ENCODE measurements around the gene PAPSS2.

PAPSS2 gene

GRCh38 chr10:87753995-87754866 lies 94.6 kb downstream of the PAPSS2 start:
- DNase-seq, result no peak

GRCh38 chr10:87757685-87758084 lies 98.0 kb downstream of the PAPSS2 start:
- DNase-seq, result no peak

- no peak for DNase-seq
Observed at GRCh38 chr10:87759551-87759950, 99.9 kb downstream of the PAPSS2 start.

- no peak for DNase-seq
Observed at GRCh38 chr10:87760195-87760905, 100.7 kb downstream of the PAPSS2 start.

- DNase-seq, result no peak
Observed at GRCh38 chr10:87761153-87761552, 101.5 kb downstream of the PAPSS2 start.

GRCh38 chr10:87761892-87762291 lies 102.2 kb downstream of the PAPSS2 start:
- no peak for DNase-seq

GRCh38 chr10:87763086-87763861 lies 103.6 kb downstream of the PAPSS2 start:
- no peak for DNase-seq

GRCh38 chr10:87764072-87764934 lies 104.6 kb downstream of the PAPSS2 start:
- DNase-seq, result no peak

- DNase-seq, result no peak
Observed at GRCh38 chr10:87765666-87766376, 106.1 kb downstream of the PAPSS2 start.

- no peak for DNase-seq
Observed at GRCh38 chr10:87767253-87767652, 107.6 kb downstream of the PAPSS2 start.

- no peak for DNase-seq
Observed at GRCh38 chr10:87771871-87772500, 112.3 kb downstream of the PAPSS2 start.

GRCh38 chr10:87775766-87776165 lies 116.1 kb downstream of the PAPSS2 start:
- no peak for DNase-seq

GRCh38 chr10:87776328-87776727 lies 116.7 kb downstream of the PAPSS2 start:
- DNase-seq, result no peak

GRCh38 chr10:87781545-87781944 lies 121.9 kb downstream of the PAPSS2 start:
- DNase-seq, result no peak

GRCh38 chr10:87782721-87783120 lies 123.0 kb downstream of the PAPSS2 start:
- no peak for DNase-seq

GRCh38 chr10:87786421-87786820 lies 126.7 kb downstream of the PAPSS2 start:
- DNase-seq, result no peak

GRCh38 chr10:87790185-87790584 lies 130.5 kb downstream of the PAPSS2 start:
- DNase-seq, result no peak

- no peak for DNase-seq
Observed at GRCh38 chr10:87794285-87794684, 134.6 kb downstream of the PAPSS2 start.

All from CD4-positive, alpha-beta T cell treated with Interferon gamma for 1 hour (primary cell).